GM10847 (cell line): ENCODE results near the gene UCP3.
A peak's percentile ranks its signal among the peaks of the same experiment; 100 is the strongest.

ENCODE experiments used
- POLR2A ChIP-seq: IDR thresholded peaks from 2 replicates; pipeline ENCODE4 v1.6.1; 2011; ENCODE audit not compliant: insufficient read length; ENCODE audit errors: extremely low read depth

The UCP3 gene

GRCh38 chr11:73977856-73978519, 30.9 kb downstream of the UCP3 start:
- TF ChIP-seq POLR2A: no peak

GRCh38 chr11:73976451-73977151, 32.3 kb downstream of the UCP3 start:
- no peak for TF ChIP-seq POLR2A

- TF ChIP-seq POLR2A: no peak
Measured at GRCh38 chr11:73975479-73975757, 33.5 kb downstream of the UCP3 start.

GRCh38 chr11:73974604-73975478, 34.0 kb downstream of the UCP3 start:
- no peak for TF ChIP-seq POLR2A

- peak; percentile 8 for TF ChIP-seq POLR2A
Measured at GRCh38 chr11:73972620-73973449, 36.0 kb downstream of the UCP3 start.

- no peak for TF ChIP-seq POLR2A
Measured at GRCh38 chr11:73972187-73972586, 36.7 kb downstream of the UCP3 start.

- TF ChIP-seq POLR2A: no peak
Measured at GRCh38 chr11:73971175-73971719, 37.6 kb downstream of the UCP3 start.

- TF ChIP-seq POLR2A: no peak
Measured at GRCh38 chr11:73969991-73970800, 38.7 kb downstream of the UCP3 start.

- TF ChIP-seq POLR2A: no peak
Measured at GRCh38 chr11:73969091-73969490, 39.8 kb downstream of the UCP3 start.

- no peak for TF ChIP-seq POLR2A
Measured at GRCh38 chr11:73968356-73968966, 40.4 kb downstream of the UCP3 start.

GRCh38 chr11:73965764-73966121, 43.1 kb downstream of the UCP3 start:
- no peak for TF ChIP-seq POLR2A

GRCh38 chr11:73965076-73965763, 43.7 kb downstream of the UCP3 start:
- TF ChIP-seq POLR2A: no peak

- TF ChIP-seq POLR2A: no peak
Measured at GRCh38 chr11:73963861-73964260, 45.0 kb downstream of the UCP3 start.

GRCh38 chr11:73962101-73962705, 46.7 kb downstream of the UCP3 start:
- no peak for TF ChIP-seq POLR2A
